GM21526 (cell line): ENCODE data around the gene PPFIA1.

Source experiments
- ATAC-seq: cut with Tn5 transposase; IDR thresholded peaks from one replicate; pipeline ENCODE4 v1.9.1; 2021; ENCODE audit warnings: moderate library complexity; ENCODE audit not compliant: unreplicated experiment, low FRiP score

Gene PPFIA1

DNA sequence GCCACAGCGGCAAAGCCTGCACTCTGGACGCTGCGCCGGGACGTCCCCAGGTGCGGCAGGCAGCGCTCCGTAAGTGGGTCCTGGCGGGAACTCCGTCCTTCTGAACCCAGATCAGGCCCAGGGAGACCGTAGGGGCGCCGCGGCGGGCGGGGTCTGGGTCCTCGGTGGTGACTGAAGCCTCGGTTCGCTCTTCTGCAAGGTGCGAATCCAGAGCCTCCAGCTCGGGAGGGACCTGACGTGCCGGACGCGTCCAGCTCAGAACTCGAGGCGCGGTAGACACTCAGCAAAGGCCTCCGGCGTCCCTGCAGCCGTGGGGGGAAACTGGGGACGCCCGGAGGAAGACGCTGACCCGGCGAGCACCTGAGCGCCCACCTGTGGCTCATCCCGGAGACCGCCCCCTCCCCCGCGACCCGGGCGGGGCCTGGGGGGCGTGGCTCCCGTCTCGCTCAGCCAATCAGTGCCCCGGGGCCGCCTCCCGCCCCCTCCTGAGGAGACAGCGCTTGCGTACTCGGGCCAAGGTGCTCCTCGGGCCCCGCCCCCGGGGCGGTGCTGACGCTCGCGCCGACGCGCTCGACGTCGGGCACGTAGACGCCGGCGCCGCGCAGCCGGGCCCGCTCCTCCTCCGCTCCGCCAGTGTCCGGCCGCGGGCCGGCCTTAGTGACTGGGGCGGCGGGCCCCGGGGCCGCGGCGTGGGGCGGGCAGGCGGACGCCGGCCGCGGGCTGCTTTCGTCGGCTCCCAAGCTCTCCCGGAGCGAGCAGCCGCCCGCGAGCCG lies at the start of gene PPFIA1:
Gene PPFIA1, plus strand, starts transcription at position 587 of the 773 bp plus-strand sequence. CDS start 1,483 bp downstream, outside the sequence.
- peak; percentile 91 for ATAC-seq

DNA sequence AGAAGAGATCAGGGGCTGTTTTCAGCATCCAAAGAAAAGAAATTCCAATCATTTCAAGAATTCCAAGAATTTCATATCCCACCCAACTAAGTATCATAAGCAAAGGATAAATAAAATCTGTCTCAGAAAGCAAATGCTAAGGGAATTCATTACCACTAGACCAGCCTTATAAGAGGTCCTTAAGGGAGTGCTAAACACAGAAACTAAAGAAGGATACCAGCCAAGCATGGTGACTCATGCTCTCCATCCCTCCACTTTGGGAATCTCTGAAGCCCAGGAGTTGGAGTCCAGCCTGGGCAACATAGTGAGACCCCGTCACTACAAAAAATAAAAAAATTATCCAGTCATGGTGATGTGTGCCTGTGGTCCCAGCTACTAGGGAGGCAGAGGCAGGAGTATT lies 49.6 kb upstream of the PPFIA1 start:
- ATAC-seq: no peak

DNA sequence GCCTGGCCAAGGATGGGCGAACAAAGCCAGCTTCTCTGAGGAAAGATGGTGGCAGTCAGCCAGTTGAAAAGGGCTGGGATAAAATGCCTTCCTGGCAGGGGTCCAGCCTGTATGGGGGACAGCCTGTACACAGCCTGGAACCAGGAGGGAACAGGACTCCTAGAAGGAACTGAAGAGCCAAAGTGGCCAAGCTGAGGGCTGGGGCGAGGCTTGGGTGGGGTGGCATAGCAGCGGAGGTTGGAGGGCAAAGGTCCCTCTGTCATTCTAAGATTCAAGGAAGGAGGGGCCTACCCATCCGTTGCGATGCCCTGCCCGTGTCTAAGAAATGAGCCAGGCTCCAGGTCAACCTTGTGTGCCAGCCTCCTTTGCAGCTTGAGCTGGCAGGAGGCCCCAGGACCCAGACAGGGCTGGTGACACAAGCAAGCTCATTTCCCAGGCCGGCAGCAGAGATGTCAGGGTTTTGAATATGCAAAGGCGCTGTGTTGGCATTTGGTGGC lies 44.8 kb upstream of the PPFIA1 start:
- ATAC-seq: no peak

DNA sequence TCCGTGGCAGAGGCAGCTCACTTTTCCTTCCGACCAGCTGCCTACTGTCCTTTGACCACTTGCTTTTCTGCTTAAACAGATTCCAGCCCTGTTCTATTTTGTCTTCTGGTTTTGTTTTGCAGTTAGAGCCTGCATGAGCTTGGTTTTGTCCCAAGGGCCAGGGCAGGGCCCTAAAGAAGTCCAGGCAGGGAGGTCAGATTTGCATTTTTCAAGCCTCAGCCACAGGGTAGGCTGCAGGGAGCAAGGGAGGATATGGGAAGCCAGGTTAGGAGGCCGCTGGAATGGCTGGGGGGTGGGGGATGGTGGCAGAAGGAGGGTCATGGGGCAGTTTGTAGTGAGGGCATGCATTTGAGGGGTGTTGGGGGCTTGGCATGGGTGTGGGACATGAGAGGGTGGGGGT lies 44.3 kb upstream of the PPFIA1 start:
- no peak for ATAC-seq

DNA sequence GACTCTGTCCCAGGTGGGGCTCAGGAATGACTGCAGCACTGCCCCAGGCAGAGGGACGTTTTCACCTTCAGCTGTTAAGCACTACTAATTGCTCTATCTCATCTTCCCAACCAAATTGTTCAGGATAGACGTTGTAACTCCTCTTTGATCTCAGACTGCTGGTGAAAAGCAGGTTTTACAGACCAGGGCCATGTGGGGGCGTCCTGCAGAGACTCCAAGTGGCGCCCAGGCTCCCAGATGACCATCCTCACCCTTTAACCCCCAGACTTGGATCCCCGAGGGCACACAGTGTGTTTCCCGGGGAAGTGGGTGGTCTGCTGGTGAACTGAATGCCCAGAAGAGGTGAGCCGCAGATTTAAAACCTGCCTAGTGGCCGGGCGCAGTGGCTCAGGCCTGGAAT lies 43.5 kb upstream of the PPFIA1 start:
- ATAC-seq: no peak

DNA sequence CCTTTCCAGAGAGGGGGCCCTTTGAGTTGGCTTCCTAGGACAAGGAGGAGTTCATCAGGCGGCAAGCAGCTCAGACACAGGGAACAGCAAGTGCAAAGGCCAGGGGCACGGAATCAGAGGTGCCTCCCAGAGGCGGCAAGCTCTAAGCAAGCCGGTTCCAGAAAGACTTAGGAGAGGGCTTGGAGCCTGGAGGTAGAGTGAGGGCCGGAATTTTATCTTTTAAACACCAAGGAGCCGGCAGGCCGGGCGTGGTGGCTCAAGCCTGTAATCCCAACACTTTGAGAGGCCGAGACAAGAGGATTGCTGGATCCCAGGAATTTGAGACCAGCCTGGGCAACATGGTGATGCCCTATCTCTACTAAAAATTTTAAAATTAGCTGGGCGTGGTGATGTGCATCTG lies 40.8 kb upstream of the PPFIA1 start:
- no peak for ATAC-seq

DNA sequence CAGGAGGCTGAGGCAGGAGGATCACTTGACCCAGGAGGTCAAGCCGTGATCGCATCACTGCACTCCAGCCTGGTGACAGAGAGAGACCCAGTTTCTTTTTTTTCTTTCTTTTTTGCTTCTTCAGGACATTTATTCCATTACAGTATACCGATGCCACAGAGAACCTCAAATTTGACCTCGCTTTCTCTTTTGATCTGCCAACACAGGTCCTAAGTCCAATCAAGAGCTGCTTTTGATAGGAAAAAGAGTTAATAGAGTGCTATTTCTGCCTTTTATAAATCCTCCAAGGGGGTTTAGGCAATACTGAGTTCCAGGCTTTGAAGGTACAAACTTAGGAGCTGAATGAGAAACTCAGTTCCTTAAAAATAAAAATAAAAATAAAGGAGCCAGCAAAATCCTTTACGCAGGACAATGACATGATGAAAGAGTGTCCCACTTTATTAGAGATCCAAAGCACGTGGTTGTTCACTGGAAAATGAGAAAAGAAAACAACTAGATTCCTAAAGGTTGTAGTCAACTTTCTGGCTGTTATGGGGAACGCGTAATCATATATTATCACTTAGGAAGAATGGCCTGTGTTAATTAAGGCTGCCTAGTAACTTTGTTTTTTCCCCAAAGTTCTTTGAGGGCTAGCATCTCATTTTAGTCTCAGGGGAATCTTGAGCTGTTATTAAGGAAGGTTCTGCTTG lies 40.2 kb upstream of the PPFIA1 start:
- no peak for ATAC-seq

DNA sequence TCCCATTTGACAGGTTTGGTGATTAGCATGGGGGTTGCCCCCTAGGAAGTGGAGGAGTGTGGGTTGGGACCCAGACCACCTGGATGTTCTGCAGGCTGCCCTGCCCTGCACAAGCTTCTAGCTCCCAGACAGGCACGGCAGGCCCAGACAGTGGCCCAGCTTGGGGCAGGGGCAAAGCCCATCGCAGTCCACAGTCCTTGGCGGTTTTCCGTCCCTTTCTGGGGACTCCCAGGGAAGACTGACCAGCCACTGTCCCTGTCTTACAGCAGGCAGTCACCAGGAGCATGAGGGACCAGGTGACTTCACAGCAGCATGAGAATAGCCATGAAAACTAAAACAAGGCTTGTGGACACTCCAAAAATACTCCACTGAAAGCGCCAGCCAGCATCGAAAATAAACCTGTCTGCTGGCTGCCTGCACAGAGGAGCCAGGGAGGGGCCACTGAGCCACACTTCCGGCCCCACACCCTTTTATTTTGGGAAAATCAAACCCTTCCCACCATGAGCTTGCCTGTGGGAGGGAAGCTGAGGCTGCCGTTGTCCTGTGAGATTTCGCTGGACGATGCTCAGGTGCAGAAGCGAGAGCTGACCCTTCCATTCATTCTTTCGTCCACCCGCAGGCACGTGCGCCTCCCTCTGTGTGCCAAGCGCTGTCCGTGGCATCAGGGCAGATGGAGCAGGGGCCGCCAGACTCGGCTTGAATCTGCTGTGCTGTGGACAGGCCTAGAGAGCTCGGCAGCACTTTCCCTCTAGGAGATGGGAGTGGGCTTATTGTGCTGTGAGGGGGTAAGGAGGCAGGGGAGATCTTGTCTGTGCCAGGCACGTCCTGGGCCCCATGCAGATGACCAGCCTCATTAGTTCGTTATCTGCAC lies 39.4 kb upstream of the PPFIA1 start:
- ATAC-seq: no peak

DNA sequence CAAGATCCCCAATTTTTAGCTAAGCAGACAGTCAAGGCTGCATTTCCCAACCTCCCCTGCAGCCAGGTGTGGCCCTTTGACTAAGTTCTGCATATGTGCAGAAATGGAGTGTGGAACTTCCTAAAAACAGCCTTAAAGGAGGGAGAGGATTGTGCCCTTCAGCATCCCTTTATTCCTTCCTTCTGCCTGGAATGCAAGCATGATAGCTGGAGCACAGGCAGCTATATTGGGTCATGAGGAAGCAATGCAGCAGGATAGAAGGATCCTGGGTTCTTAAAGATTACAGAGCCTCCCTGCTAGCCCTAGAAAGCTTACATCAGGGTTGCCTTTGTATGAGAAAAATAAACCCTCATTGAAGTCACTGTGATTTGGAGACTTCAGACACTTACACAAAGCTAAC lies 37.5 kb upstream of the PPFIA1 start:
- ATAC-seq: no peak

DNA sequence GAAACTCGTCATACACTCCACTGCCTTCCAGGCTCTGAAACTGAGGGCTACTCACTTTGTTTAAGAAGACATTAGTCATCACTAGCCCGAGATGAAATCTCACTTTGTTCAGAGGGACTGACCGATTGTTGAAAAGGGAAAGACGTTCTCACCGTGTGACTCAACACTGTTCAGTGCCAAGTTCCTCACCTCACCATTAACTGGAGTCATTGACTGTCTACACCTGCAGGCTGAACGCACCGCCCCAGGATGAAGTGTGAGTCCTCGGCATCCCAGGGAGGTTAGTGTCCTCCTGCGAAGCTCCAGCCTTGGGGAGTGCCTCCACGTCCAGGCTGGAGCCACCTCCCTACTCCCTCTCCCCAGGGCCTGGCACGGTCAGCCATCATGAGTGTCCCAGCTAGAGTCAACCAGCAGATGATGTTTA lies 37.0 kb upstream of the PPFIA1 start:
- ATAC-seq: no peak

DNA sequence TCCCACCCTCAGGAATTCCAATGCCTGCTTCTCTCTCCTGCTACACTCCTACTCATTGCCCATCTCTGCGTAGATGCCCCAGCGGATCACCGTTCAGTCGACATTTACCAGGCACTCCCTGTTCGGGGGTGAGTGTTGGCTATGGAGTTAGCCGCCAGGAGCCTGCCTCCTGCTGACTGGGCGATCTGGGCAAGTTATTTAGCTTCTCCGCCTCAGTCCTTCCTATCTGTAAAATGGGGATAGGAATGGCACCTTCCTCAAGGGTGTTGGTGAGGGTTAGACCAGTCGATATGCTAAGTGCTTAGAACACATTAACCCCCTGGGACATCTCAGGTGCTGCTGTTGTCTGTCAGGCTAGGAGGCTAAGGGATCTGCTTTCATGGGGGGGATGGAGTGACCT lies 36.5 kb upstream of the PPFIA1 start:
- no peak for ATAC-seq

DNA sequence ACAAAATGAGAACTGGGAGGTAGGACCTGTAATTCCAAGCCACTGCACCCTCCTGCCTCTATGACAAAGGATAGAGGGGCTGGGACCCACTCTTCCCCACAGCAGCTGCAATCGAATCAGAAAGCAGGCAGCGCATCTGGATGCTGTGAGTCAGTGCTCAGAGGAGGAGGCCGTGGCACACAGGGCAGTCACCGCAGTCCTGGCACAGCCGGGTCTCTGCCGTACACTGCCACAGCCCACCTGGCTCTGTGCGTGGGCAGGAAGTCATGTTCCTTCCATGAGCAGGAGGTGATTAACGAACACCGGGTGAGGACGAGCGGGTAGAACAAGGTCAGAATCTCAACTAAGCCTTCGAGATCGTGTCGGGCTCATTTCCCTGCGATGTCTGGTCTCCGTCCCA lies 30.2 kb upstream of the PPFIA1 start:
- no peak for ATAC-seq

DNA sequence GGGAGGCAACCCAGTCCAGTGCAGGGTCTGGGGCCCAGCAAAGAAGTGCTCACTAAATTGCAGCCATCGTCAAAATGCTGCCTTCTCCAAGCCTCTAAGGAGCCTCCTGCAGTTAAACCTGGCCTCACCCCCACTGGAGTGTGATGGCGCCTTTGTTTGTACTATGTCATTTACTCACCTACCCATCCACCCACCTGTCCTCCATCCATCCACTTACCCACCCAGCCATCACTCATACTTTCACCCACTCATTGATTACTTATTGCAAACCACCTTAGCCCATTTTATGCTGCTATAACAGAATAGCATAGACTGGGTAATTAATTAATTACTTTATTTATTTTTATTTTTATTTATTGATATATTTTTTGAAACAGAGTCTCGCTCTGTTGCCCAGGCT lies 28.8 kb upstream of the PPFIA1 start:
- ATAC-seq: no peak

DNA sequence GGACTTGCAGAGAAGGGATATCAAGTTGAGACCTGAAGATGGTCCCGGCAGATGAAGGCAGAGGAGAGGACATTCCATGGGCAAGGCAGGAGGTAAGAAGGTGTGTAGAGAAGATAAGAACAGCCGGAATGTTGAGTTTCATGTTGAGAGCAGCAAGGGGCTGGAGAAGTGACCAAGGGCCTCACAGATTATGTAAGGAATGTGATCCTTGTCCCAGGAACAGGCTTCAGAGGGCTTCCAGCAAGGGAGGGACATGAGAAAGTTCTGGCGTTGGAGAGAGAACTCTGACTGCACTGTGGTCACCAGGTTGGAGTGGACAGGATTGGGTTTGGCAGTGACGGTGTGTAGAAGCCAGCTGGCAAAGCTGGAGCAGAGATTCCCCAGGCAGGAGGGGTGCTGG lies 27.6 kb upstream of the PPFIA1 start:
- ATAC-seq: no peak

DNA sequence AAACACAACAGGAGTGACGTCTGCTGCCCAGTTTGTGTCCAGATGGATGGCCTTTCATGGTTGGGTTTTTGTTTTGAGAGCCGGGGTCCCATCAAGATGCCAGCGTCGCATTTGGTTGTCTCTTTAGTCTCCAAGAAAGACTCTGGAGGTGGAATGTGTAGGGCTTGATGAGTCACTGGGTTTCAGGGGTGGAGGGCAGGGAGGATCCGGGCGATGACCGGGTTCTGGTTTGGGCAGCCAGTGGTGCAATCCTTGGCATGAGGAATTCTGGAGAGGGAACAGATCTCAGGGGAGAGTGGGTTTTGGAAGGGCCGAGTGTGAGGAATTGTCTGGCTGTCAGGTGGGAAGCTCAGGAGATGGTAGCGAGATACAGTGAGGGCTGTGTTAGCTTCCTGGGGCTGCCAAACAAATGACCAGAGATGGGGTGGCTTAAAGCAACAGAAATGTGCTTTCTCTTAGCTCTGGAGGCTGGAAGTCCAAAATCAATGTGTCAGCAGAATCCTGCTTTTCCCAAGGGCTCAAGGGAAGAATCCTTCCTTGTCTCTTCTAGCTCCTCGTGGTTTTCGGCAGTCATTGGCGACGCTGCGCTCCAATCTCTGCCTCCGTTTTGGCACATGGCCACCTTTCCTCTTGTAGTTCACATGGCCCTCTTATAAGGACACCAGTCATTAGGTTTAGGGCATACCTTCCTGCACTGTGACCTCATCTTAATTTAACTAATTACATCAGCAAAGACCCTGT lies 26.4 kb upstream of the PPFIA1 start:
- no peak for ATAC-seq

DNA sequence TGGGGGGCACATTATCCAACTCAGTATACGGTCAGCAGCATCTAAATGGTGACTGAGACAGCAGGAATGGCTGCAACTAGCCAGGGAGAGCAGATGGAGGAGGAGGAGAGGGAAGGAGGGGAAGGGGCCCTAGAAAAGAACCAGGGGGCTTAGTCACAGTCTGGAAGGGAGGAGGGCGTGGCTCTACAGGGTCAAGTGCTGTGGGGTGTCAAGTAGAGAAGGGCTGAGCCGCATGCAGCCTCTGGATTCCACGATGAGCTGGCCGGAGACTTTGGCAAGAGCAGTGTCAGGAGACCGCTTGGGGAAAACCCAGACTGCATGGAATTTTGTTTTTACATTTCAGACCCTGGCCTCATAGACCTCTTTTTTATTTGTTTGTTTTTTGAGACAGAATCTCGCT lies 25.8 kb upstream of the PPFIA1 start:
- no peak for ATAC-seq

DNA sequence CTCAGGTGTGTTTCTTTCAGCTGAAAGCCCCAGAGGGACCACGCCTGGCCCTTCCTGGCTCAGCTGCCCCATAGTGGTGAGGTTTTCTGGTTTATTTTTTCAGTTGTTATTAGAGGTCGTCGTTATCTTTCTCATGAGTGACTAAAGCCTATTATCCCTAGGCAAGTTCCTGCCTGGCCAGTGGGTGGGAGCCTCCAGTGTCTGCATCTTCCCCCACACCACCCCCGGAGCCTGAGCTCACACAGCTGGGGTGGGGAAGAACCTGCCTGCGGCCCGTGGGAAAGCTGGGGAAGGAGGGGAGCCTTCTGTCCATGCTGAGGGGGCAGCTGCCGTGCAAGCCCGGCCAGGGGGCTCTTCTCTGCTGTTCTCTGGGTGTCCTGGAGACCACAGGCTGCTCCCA lies 24.3 kb upstream of the PPFIA1 start:
- ATAC-seq: no peak

DNA sequence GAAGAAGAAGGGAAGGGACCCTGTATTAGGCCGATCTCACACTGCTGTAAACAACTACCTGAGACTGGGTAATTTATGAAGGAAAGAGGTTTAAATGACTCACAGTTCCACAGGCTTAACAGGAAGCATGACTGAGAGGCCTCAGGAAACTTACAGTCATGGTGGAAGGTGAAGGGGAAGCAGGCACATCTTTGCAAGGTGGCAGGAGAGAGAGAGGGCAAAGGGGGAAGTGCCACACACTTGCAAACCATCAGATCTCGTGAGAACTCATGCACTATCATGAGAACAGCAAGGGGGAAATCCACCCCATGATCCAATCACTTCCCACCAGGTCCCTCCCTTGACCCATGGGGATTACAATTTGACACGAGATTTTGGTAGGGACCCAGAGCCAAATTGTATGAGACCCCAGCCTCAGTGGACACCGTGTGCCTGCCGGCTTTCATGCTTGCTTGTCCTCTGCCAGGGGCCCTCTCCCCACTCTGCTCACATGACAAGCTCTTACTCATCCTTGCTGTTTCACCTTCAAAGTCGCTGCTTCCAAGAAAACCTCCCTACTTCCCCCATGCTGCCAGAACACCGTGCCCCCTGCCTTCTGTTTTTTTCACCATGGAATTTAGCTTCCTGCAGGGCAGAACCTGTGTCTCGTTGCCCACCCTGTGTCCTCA lies 23.3 kb upstream of the PPFIA1 start:
- ATAC-seq: no peak

DNA sequence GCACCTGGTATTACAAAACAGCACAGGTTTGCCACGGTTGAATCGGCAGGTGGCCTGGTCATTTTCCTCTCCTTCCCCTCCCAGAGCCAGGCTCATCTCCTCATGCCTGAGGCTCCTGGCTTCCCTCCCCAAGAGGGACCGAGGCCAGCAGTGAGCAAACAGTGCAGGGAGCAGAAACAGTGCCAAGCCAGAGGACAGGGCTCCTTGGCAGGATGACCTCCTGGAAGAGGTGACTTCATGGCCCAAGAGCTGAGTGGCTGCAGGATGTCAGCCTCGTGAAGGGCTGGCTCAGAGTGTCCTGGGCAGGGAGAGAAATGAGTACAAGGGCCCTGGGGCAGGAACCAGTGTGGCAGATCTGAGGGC lies 22.8 kb upstream of the PPFIA1 start:
- no peak for ATAC-seq
